ENCODE measurements around the gene RFX2. TPM values are rescaled to one million over a fixed set of nuclear protein-coding genes. Genes with fewer than 3 reads are reported as not detected.

Gene RFX2
- total RNA-seq, 2 donors from 2014 or later: 6.6 to 11.0 TPM

DNA sequence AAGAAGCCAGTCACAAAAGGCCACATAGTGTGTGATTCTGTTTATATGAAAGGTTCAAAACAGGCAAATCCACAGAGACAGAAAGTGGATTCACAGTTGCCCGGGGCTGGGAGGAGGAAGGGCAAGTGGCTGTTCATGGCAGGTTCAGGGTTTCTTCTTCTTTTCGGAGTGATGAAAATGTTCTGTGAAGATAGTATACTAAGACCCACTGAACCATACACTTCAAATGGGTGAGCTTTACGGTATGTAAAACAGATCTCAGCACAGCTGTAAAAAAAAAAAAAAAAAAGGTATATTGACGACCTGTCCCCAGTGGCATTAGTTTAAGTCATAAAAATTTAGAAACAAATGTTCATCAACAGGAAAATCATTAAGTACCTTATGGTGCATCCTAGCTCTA is 32.2 kb downstream of the RFX2 start:
- no peaks in the 10 kb centered on the region for H3K36me3 ChIP-seq (ENCODE audit: control insufficient read depth, insufficient read depth, low read length)
- no peak overlapping the region for H3K27ac ChIP-seq (ENCODE audit: low read depth, low read length)
- H3K4me3 ChIP-seq (ENCODE audit: low read length): no peak overlapping the region
- no peak overlapping the region for H3K4me3 Mint-ChIP-seq
- H3K27ac Mint-ChIP-seq: no peak overlapping the region
- H3K4me1 ChIP-seq (ENCODE audit: control insufficient read depth, insufficient read depth, low read length): no peaks in the 10 kb centered on the region
- H3K9ac ChIP-seq (ENCODE audit: extremely low read depth, low read length, poor library complexity, severe bottlenecking): no peak overlapping the region
- H3K27me3 ChIP-seq (ENCODE audit: control insufficient read depth, insufficient read depth, low read length, poor library complexity, severe bottlenecking): no peaks in the 10 kb centered on the region
- WGBS, 2 experiments (ENCODE audit: insufficient coverage in 1 of 2, insufficient read length in 1 of 2): 94 to 100% methylated on average over 1 to 2 of the region's 4 CpGs
- no peaks in the 10 kb centered on the region for H3K36me3 Mint-ChIP-seq (ENCODE audit: low read depth)
- peaks cover 7% of the 10 kb centered on the region for H3K27me3 Mint-ChIP-seq (ENCODE audit: insufficient read depth)
- H3K9me3 ChIP-seq (ENCODE audit: control insufficient read depth, low read length): no peaks in the 10 kb centered on the region
- H3K4me1 Mint-ChIP-seq: no peaks in the 10 kb centered on the region
- no peaks in the 10 kb centered on the region for H3K9me3 Mint-ChIP-seq
- TF ChIP-seq, protein P1, sequence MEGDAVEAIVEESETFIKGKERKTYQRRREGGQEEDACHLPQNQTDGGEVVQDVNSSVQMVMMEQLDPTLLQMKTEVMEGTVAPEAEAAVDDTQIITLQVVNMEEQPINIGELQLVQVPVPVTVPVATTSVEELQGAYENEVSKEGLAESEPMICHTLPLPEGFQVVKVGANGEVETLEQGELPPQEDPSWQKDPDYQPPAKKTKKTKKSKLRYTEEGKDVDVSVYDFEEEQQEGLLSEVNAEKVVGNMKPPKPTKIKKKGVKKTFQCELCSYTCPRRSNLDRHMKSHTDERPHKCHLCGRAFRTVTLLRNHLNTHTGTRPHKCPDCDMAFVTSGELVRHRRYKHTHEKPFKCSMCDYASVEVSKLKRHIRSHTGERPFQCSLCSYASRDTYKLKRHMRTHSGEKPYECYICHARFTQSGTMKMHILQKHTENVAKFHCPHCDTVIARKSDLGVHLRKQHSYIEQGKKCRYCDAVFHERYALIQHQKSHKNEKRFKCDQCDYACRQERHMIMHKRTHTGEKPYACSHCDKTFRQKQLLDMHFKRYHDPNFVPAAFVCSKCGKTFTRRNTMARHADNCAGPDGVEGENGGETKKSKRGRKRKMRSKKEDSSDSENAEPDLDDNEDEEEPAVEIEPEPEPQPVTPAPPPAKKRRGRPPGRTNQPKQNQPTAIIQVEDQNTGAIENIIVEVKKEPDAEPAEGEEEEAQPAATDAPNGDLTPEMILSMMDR (conservative IDR thresholded peaks at IDR 0.05): no peak
- DNase-seq: no peak

DNA sequence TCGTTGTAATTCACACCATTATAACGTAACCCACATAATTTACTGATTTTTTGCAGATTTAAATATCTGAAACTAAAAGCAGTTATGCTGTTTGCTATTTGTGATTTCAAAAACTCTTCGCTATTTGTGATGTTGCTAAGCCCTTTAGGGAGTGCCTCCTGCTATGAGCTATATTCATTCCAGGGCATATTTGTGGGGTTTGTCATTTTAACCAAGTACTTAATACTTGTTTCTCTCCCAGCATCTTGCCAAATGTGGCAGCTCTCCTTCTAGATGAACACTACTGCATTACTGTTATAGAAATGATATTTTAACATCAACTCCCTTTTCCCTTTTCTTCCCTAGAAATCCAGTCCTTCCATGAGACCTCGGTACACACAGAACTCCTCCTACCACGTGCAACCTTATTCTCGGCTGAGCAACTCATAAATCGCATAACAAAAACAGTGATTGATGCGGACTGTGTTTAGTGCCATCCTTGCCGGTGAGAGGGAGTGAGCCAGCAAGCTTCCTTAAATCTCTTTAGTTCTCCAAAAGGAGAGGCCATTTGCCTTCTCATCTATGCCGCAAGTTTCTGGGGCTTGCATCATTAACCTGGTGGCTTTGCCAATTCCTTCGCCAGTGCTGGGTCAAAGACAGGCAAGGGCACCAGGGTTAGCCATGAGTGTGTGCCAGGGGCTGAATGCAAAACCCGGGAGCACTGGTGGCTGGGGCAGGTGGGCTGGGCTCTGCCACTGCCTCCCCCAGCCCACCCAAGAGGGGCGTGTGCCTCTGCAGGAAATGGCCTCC is 33.4 kb downstream of the RFX2 start:
- no peak overlapping the region for H3K9ac ChIP-seq (ENCODE audit: extremely low read depth, low read length, poor library complexity, severe bottlenecking)
- H3K36me3 Mint-ChIP-seq (ENCODE audit: low read depth): no peaks in the 10 kb centered on the region
- no peak overlapping the region for H3K27ac ChIP-seq (ENCODE audit: low read depth, low read length)
- no peaks in the 10 kb centered on the region for H3K9me3 Mint-ChIP-seq
- no peak overlapping the region for H3K4me3 Mint-ChIP-seq
- TF ChIP-seq, protein P1 (conservative IDR thresholded peaks at IDR 0.05): no peak
- H3K27me3 Mint-ChIP-seq (ENCODE audit: insufficient read depth): peaks cover 7% of the 10 kb centered on the region
- no peaks in the 10 kb centered on the region for H3K4me1 Mint-ChIP-seq
- H3K27ac Mint-ChIP-seq: no peak overlapping the region
- H3K9me3 ChIP-seq (ENCODE audit: control insufficient read depth, low read length): no peaks in the 10 kb centered on the region
- 81 to 82% methylated on average over 9 to 13 of the region's 13 CpGs for WGBS, 2 experiments (ENCODE audit: insufficient coverage in 1 of 2, insufficient read length in 1 of 2)
- no peaks in the 10 kb centered on the region for H3K27me3 ChIP-seq (ENCODE audit: control insufficient read depth, insufficient read depth, low read length, poor library complexity, severe bottlenecking)
- no peaks in the 10 kb centered on the region for H3K4me1 ChIP-seq (ENCODE audit: control insufficient read depth, insufficient read depth, low read length)
- H3K36me3 ChIP-seq (ENCODE audit: control insufficient read depth, insufficient read depth, low read length): no peaks in the 10 kb centered on the region
- H3K4me3 ChIP-seq (ENCODE audit: low read length): no peak overlapping the region
- DNase-seq: no peak

DNA sequence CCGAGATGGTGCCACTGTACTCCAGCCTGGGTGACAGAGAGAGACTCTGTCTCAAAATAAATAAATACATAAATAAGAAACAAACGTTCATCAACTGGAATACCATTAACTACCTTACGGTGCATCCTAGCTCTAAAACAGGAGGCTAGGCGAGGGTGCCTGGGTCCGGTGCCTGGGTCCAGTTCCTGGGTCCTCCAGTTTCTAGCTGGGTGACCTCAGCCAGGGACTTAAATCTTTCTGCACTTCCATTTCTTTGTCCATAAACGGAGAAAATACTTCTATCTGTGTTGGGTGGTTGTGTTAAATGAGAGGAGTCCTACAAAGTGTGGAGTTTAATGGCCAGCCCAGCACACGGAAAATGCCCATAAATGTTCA is 34.0 kb downstream of the RFX2 start:
- Mint-ChIP-seq H3K36me3 (ENCODE audit: low read depth) (no peaks in the 10 kb centered on the region), H3K4me3 (no peak overlapping the region), H3K27me3 (ENCODE audit: insufficient read depth) (peaks cover 7% of the 10 kb centered on the region), H3K27ac (no peak overlapping the region), H3K9me3 (no peaks in the 10 kb centered on the region), H3K4me1 (no peaks in the 10 kb centered on the region)
- DNase-seq: no peak
- Histone ChIP-seq H3K4me3 (ENCODE audit: low read length) (no peak overlapping the region), H3K36me3 (ENCODE audit: control insufficient read depth, insufficient read depth, low read length) (no peaks in the 10 kb centered on the region), H3K27me3 (ENCODE audit: control insufficient read depth, insufficient read depth, low read length, poor library complexity, severe bottlenecking) (no peaks in the 10 kb centered on the region), H3K27ac (ENCODE audit: low read depth, low read length) (no peak overlapping the region), H3K9ac (ENCODE audit: extremely low read depth, low read length, poor library complexity, severe bottlenecking) (no peak overlapping the region), H3K4me1 (ENCODE audit: control insufficient read depth, insufficient read depth, low read length) (no peaks in the 10 kb centered on the region), H3K9me3 (ENCODE audit: control insufficient read depth, low read length) (no peaks in the 10 kb centered on the region)
- WGBS, 2 experiments (ENCODE audit: insufficient coverage in 1 of 2, insufficient read length in 1 of 2): 87 to 90% methylated on average over 4 to 7 of the region's 7 CpGs
- TF ChIP-seq, protein P1 (conservative IDR thresholded peaks at IDR 0.05): no peak

Data from endodermal cell (in vitro differentiated cells).